Stimulated activated CD8-positive, alpha-beta memory T cell treated with anti-CD3 and anti-CD28 coated beads, Interleukin-2, amount 100 ng/mL, for 1 hour (primary cell): ENCODE results near the gene AHRR.
"Not testable (repeated sequence)": the region's sequence is repeated elsewhere in the genome, so short reads cannot be mapped to it uniquely, and the experiment has no call there.

Experiments used
- DNase-seq, 2 donors: peaks; one replicate each; pipeline ENCODE4 v3.0.0-alpha.2; 2020; ENCODE audit warnings: low read depth in 2 of 2

Gene AHRR

DNA sequence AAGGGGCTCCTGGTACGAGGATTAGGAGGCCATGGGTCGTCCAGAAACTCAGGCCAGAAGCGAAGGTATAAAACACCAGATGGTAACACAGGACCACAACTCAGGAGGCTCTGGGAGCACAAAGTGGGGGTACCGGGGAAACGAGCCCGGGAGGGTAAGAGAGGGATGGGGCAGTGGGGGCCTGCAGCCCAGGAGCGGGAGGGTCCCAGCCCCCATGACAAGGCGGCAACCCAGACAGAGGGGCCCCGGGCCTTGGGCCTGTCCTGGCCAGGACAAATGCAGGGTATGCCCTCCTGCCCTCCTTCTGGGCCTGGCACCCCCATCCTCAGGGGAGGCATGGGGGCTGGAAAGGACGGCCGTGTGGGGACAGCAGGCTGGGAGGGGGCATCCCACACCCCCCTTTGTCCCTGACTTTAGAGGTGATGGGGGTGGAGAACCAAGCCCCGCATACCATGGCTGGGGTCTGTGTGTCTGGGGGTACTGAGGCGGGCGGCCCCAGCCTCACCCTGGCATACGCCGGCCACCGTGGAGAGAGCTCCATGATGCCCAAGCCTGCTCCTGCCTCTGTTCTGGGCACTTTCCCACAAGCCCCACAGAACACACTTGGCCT, 74.5 kb downstream of the AHRR start:
- no peak for DNase-seq

DNA sequence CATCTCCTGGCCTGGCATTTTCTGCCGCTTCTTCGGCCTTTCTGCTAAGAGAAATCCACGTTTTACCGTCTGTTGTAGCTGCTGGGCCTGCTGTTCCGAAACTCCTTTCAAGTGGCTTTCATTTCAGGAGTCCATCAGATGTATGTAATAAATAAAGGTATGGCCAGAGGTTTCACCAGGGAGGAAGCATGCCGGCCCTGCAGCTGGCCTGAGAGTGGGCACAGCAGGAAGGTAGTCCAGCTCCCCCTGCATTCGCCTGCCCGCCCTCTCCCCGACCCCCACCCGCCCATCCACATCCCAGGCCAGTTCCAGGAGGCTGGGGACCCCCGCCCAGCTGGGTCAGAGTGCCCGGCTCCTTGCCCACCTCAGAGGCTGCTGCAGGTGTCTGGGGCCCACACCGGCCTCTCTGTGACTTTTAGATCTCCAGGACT, 75.0 kb downstream of the AHRR start:
- no peak for DNase-seq

DNA sequence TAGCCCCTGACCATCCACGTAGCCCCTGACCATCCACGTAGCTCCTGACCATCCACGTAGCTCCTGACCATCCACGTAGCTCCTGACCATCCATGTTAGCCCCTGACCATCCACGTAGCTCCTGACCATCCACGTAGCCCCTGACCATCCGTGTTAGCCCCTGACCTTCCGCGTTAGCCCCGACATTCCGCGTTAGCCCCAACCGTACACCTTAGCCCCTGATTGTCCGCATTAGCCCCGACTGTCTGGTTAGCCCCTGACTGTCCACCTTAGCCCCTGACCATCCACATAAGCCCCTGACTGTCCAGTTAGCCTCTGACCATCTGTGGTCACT, 76.6 kb downstream of the AHRR start:
- not testable (repeated sequence) for DNase-seq

DNA sequence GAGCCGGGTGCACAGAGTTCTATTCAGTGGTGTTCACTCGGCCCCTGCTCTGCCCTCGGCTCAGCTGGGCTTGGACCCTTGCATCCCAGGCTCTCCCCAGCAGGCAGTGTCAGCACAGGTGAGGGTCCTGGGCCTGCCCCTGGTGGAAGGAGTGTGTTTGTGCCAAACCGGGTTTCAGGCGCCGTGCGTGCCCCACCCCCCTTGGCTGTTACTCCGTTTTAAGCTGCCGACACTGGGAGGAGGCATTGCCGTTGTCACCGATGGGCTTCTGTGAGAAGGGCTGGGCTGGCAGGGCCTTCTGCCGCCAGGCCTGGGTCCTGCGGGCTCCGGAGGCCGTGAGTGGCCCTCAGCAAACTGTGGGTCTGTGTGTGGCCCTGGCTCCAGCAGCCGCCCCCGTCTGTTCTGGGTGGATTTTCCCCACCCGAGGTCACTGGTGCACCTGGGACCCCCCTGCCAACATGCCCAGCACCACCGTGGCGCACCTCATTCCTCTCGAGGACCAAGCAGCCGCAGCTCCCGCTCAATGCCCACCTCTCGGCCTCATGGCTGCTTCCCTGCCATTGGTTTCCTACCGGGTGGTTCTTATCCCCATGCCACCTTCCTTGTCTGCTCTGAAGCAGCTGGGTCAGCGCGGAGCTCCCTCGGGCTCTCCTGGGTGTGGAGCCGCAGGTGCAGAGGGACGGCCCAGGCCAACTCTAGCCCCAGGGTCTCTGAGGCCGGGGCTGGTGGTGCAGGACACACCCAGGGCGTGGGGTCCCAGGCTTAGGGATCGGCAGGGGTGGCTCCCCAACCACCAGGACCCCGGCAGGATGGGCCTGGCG, 77.2 kb downstream of the AHRR start:
- no peak for DNase-seq

DNA sequence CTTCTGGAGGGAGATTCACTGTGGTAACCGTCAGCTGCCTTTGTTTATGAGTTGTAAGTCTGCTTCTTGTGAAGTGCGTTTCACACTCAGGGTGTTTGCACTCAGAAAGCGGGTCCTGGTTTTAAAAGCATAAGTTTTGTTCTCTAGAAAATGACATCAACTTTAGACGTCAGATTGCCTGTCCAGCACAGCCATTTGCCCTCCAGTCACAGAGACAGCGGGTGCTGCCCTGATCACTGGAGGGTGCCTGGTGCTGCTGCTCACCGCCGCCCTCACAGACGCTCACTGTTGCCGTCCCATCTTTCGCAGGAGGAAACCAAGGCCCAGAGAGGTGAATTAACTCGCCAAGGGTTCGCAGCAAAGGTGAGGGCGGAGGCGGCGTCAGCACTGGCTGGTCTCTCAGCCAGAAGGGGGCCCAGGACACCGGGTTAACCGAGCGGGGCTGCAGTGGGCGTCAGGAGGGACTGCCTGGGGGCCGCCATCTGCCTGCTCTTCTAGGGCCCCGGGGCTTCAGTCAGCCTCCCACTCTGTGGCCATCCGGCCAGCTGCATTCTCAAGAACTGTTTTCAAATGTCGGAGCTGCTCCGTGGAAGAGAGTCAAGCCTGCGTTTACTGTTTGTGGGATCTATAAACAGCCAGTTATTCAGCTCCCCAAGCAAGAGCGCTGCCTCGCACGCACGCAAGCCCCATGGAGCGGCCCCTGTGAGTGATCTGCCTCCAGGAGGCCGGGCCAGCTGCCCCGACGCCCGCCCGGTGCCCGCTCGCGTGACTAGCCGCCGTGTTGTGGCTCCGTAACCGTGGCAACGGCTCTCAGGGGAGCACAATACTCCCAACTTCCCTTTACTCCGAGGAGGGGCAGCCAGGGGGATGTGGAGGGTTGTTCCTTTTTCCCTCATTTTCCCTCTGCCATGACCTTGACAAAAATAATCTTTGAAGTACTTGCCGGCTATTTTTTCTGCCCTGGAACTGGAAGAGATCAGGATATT, 78.1 kb downstream of the AHRR start:
- DNase-seq: no peak

DNA sequence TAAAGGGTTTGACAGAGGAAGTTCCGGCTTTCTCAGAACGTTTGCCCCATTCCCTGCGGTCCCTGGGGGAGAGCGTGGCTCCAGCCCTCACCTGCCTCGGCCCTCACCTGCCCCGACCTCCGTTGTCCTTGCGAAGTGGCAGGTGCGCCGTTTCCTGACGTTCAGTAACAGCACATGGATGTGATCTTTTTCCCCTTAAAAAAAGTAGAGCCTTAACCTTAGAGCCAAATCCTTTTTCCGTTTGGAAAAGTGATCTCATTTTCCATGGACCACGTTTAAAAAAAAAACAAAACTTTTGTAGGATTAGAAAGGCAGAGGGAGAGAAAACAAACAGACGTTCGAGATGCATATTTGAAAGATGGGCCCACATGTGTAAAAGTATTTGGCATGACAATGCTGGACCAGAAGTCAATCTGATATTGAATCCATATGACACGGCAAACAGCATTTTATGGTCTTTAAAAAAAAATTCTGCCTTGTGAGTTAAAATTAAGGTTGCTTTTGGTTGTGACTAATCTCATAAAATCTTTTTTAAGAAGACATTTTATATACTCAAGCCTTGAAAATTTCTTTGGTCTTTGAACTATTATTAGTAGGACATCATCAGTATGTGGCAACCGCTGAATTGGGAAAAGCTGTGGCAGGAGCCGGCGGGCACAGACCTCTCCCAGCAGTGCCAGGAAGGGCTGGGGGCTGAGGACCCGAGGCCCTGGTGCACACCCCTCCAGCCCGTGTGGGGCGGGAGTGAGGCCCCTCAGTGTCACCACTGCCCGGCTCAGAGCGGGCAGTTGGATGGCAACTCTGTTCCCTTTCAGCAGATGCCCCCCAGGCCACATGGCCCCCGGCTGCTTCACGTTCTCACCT, 79.0 kb downstream of the AHRR start:
- DNase-seq: no peak

DNA sequence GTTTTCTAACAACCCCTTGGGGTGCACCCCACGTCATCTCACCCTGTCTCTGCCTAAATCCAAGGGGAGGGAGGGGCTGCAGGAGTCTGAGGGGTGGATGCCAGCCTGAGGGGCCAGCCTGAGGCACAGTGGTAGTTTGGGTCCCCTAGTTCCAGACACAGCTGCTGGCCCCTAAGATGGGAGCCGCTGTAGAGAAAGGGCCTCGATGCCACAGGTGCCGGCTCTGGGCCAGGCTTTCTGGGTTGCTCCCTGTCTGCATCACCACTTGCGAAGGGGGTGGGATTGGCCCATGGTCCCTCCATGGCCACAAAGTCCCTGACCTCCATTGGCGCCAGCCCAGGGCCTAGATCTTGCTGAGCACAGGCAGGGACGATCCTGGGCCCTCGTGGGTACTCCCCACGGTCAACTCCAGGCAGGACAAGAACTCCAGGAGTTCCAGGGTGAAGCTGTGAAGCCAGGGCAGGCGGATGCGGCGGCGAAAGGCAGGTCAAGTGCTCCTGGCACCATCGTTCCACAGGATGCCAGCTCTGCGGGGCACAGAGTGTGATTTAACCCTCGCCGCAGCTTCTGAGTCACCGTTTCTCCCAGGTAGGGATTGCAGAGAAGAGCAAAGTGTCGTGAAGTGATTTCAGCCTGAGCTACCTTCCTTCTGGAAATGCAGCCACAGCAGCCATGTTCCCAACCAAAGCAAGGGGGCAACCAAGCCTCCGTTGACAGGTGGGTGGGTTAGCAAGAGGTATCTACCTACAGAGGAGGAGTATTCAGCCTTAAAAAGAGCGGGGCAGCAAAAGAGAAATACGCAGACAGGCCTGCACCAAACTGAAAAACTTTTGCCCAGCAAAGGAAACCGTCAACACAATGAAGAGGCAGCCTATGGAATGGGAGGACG, 79.9 kb downstream of the AHRR start:
- DNase-seq: no peak

DNA sequence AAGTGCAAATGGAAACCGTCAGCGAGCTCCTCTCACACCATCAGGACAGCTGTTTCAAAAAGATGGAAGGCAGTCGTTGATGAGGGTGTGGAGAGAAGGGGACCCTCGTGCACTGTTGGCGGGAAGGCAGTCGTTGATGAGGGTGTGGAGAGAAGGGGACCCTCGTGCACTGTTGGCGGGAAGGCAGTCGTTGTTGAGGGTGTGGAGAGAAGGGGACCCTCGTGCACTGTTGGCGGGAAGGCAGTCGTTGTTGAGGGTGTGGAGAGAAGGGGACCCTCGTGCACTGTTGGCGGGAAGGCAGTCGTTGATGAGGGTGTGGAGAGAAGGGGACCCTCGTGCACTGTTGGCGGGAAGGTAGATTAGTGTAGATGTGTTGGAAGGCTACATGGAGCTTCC, 80.7 kb downstream of the AHRR start:
- not testable (repeated sequence) for DNase-seq

DNA sequence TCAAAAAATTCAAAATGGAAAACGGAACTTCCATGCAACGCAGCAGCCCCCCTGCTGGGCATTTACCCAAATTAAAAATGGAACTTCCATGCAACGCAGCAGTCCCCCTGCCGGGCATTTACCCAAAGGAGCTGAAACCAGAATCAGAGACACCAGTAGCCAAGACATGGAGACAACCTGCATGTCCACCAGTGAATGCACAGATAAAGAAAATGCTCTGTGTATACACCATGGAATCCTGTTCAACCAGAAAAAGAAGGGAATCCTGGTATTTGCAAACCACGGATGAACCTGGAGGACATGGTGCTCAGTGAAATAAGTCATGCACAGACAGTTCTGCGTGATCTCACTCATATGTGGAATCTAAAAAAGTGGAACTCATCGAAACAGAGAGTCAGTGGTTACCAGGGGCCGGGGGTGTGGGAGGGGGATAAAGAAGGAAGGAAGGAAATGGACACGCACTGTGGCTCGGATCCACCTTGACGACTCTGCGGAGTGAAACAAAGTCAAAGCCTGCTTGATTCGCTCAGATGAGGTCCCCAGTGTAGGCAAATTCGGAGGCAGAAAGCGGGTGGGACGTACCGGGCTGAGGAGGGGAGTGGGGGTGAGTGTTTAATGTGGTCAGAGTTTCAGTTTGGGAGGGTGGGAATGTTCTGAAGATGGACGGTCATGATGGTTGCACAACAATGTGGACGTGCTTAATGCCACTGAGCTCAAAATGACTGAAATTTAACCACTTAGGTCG, 81.3 kb downstream of the AHRR start:
- no peak for DNase-seq

DNA sequence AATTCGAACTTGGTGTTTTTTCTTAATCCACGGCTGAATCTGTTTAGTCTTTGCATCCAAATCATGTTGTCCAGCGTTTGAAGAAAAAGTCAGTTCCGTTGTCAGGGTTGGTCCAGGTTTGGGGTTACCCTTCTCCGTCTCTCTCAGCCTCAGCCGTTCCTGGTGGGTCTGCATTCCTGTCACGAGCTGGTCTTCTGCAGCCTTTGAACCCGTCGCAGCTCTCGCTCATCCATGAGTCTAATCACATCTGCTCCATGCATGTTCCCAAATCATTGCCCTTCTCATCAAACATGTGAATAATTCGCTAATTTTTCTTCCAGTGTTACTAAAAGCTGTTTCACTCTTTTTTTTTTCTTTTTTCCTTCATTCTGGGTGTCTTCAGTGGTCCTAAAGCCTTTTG, 82.5 kb downstream of the AHRR start:
- no peak for DNase-seq

DNA sequence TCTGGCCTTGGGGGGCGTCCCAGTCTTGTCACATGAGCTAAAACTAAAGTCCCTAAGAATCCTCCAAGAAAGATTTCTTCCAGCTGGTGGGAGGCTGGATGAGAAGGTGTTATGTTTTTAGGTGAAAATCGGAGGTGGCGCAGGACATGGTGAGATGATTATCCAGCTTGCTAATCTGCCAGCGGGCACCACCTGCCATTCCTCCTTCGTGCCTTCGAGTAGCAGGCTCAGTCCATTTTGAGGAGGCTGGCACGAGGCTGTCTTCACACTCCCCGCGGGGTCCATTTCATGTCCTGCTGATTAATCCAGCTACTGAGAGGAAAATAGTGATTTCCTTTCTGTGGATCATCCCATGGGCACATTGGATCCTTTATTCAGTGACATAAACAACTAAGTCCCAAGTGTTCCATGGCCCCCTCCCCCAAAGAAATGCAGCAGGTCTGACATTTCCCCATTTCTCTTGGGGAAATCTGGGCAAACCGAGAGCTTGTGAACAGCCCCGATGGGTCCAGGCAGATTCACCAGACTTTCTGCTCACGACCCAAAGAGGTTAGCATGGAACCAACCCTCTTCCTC, 83.2 kb downstream of the AHRR start:
- DNase-seq: no peak

DNA sequence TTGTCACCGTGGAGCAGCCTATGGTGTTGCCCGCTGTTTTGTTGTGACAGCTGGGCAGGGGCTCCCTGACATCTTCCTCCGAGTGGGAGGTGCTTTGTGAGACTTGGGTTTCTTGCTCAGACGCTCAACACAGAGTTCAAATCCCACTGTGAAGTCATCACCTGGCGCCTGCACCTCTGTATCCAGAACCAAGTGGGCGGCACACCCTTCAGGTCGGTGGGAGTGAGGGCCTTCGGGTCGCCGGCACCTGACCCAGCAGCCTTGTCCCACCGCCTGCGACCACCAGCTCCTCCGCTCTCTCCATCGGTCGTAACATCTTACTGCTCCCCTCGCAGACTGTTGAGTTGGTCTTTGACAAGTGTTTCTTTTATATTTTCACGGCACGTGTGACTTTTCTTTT, 83.9 kb downstream of the AHRR start:
- DNase-seq: no peak

DNA sequence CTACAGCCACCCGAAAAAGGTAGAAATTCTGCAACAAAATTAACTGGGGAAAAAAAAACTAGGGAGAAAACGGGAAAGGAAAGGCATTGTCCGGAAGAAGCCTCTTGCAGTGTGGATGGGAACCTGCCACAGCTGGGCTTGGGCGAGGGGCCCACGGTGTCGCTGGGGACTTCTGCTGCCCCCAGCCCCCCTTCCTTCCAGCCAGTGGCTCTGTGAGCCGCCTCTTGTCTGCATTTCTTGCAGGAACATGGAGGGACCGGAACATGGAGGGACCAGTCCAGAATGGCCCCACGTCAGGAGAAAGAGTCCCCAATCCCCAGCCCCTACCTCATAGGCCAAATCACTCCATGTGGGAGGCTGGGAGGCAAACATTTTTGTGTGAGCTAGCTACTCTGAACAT, 84.5 kb downstream of the AHRR start:
- DNase-seq: no peak

DNA sequence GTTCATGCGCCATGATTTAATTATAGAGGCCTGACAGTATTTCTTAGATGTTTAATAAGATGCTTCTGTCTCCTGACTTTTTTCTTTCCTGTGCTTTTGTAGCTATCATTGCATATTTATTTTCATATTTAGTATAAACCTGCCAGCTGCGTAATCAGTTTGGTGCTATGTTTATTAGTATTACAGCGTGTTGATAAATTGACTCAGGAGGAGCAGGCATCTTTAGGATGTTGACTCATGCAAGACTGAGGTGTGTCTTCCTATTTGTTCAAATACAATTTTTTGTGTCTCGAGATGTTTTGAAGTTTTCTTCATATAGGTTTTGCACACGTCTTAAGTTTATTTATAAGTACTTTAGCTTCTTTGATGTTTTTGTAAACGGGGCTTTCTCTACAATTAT, 85.5 kb downstream of the AHRR start:
- DNase-seq: no peak

DNA sequence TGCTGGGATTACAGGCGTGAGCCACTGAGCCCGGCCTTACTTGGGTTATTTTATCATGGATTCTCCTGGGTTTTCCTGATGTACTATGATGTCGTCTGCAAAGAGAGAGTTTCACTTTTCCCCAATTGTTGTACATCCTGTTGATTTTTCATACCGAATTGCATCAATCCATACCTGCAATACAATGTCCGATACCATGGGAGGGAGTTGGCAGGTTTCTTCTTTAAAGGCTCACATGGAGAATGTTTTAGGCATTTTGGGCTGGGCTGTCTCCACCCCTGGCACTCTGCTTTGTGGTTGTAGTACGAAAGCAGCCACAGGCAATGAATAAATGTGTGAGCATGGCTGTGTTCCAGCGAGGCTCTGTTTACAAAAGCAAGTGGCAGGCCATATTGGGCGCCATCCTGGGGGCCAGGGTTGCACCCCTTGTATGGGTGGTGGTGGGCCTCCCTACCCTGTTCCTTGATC, 86.3 kb downstream of the AHRR start:
- no peak for DNase-seq

DNA sequence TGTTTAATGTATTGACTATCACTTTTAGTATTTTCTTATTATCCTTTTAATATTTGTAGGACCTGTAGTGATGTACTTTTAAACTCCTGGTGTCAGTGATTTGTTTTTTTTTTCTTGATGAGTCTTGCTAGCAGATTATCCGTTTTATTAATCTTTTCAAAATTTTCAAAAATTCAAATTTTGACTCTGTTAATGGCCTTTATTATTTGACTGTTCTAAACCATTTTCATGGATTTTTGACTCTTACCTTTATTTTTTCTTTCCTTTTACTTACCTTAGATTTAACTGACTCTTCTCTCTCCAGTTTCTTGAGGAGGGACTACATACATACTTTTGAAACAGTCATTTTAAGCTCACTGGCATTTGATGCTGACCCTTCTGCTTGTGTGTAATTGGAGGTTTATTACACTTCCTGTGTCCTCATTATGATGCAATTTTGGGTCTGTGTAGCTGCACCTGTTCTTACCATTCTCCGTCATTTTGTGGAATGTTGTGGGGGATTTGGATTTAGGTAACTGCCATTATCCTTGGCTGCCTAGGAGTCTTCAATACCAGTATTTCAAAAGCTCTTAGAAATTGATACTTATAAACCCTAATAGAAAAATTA, 89.5 kb downstream of the AHRR start:
- no peak for DNase-seq

DNA sequence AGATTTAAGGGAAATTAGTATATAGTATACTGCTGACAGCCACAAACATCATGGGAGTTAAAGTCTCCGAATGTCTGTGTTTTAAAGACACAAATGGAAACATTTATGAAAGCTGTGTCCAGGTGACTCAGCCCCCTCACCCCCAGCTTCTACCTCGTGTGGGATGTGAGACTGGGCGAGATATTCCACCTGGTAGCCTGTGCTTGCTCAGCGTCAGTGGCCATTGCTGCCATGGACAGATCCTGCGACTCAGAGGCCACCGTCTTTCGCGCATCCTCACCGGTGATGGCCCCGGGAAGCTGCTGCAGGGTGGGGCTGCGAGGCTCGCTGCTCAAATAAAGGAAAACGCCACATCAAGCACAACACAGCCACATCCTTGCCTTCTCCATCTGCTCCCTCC, 90.2 kb downstream of the AHRR start:
- no peak for DNase-seq

DNA sequence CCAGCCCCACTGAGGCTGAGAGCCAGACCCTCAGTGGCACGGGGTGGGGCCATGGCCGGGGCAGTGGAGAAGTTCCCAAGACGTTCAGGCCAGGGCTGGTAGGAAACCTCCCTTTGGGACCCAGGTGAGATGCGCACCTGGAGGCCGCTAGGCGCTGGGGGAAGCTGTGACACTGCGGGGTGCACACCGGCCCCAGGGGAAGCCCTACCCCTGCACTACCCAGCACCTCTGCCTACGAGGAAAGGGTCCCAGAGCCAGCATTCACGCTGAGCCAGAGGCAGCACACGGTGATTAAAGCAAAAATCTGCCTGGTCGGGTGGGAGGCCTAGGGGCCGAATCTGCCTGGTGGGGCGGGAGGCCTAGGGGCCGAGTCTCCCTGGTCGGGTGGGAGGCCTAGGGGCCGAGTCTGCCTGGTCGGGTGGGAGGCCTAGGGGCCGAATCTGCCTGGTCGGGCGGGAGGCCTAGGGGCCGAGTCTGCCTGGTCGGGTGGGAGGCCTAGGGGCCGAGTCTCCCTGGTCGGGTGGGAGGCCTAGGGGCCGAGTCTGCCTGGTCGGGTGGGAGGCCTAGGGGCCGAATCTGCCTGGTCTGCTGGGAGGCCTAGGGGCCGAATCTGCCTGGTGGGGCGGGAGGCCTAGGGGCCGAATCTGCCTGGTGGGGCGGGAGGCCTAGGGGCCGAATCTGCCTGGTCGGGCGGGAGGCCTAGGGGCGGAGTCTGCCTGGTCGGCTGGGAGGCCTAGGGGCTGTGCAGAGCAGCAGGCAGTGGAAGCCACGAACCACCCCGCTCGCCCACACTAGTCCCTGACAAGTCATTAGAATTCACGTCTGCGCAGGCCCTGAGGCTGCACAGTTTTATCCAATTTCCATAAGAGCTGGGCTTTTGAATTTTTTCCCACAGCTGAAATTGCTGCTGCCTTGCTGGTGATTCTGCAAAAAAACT, 93.7 kb downstream of the AHRR start:
- not testable (repeated sequence) for DNase-seq
